NCI-H128 (cell line): ENCODE data around the gene FAM83F.
"Not testable (repeated sequence)": the region's sequence is repeated elsewhere in the genome, so short reads cannot be mapped to it uniquely, and the experiment has no call there.

Source experiments
- DNase-seq: peaks from one replicate; lab custom pipeline; 2025; ENCODE audit not compliant: unreplicated experiment; lab: John Stamatoyannopoulos, UW

FAM83F gene

GRCh38 chr22:39992894-39993293, 1.9 kb upstream of the FAM83F start:
- DNase-seq, result not testable (repeated sequence)

GRCh38 chr22:39994041-39994565, 651 bp upstream of the FAM83F start:
- no peak for DNase-seq

- DNase-seq, result no peak
Measured at GRCh38 chr22:39995393-39996252, 869 bp downstream of the FAM83F start.

GRCh38 chr22:39996732-39997131, 2.0 kb downstream of the FAM83F start:
- no peak for DNase-seq

GRCh38 chr22:39997421-39997820, 2.7 kb downstream of the FAM83F start:
- DNase-seq, result no peak

GRCh38 chr22:39997939-39998726, 3.4 kb downstream of the FAM83F start:
- peak; percentile 1 for DNase-seq

- DNase-seq, result no peak
Measured at GRCh38 chr22:39999144-39999757, 4.5 kb downstream of the FAM83F start.

GRCh38 chr22:40000171-40000570, 5.4 kb downstream of the FAM83F start:
- no peak for DNase-seq

- no peak for DNase-seq
Measured at GRCh38 chr22:40001106-40001505, 6.4 kb downstream of the FAM83F start.

- no peak for DNase-seq
Measured at GRCh38 chr22:40001800-40002577, 7.2 kb downstream of the FAM83F start.

GRCh38 chr22:40002935-40003715, 8.4 kb downstream of the FAM83F start:
- DNase-seq, result no peak

- DNase-seq, result no peak
Measured at GRCh38 chr22:40004836-40005235, 10.1 kb downstream of the FAM83F start.

- no peak for DNase-seq
Measured at GRCh38 chr22:40006641-40007040, 11.9 kb downstream of the FAM83F start.

GRCh38 chr22:40007853-40008710, 13.3 kb downstream of the FAM83F start:
- DNase-seq, result no peak

GRCh38 chr22:40008726-40009291, 14.1 kb downstream of the FAM83F start:
- no peak for DNase-seq

- DNase-seq, result no peak
Measured at GRCh38 chr22:40009292-40009774, 14.6 kb downstream of the FAM83F start.

- DNase-seq, result no peak
Measured at GRCh38 chr22:40009951-40010671, 15.4 kb downstream of the FAM83F start.

GRCh38 chr22:40010746-40011145, 16.0 kb downstream of the FAM83F start:
- no peak for DNase-seq
